Lower leg skin (tissue), 3 donors: ENCODE results near the gene WDR18.

Experiments
- POLR2A ChIP-seq, 2 donors: fragments of 450-650 bp; IDR thresholded peaks; one replicate each; pipeline ENCODE4 v1.6.1; 2016 to 2017; ENCODE audit warnings: antibody characterized with exemption in 2 of 2, mild to moderate bottlenecking in 1 of 2, moderate library complexity in 1 of 2
- TF ChIP-seq, protein P1 (sequence below), 3 donors: fragments of 450-650 bp; IDR thresholded peaks; one replicate each; pipeline ENCODE4 v1.5.1; 2016; ENCODE audit warnings: antibody characterized with exemption in 3 of 3, mild to moderate bottlenecking in 3 of 3, moderate library complexity in 2 of 3

DNA sequence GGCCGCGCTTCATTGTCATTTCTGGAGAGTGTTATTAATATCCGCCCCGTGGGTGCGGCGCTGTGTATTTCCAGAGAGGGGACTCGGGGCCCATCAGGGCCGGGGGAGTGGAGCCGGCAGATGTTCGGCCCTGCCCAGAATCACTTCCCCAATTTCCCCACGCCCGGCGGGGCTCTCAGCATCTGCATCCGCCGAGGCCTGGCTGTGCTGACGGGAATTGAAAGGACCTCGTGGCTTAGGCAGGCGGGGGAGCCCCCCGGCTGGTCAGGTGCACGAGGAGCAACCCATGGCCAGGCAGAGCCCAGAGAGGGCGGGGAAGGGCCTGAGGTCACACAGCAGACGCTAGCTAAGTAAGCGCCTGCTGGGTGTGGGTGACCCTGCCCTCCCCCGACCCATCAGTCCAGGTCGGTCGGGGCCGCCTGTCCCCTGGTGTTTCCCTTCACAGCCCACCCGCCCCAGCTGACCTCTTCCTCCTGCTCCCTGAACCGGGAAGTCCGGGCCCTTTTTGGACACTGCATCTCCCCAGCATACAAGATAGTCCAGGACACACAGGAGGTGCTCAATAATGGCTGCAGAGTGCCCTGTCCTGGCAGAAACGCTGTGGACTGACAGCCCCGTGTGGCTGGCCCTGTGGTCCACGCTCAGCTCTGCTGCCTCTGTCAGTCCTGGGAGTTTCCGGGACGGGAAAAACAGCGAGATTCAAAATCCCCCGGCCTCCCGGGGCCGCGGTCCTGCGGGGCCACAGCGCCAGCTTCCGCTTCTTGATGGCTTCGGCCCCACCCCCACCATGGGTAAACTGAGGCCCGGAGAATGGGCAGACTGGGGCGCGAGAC lies 36.2 kb upstream of the WDR18 start:
- no peak for TF ChIP-seq POLR2A (IDR thresholded peaks at IDR 0.05)
- TF ChIP-seq, protein P1, sequence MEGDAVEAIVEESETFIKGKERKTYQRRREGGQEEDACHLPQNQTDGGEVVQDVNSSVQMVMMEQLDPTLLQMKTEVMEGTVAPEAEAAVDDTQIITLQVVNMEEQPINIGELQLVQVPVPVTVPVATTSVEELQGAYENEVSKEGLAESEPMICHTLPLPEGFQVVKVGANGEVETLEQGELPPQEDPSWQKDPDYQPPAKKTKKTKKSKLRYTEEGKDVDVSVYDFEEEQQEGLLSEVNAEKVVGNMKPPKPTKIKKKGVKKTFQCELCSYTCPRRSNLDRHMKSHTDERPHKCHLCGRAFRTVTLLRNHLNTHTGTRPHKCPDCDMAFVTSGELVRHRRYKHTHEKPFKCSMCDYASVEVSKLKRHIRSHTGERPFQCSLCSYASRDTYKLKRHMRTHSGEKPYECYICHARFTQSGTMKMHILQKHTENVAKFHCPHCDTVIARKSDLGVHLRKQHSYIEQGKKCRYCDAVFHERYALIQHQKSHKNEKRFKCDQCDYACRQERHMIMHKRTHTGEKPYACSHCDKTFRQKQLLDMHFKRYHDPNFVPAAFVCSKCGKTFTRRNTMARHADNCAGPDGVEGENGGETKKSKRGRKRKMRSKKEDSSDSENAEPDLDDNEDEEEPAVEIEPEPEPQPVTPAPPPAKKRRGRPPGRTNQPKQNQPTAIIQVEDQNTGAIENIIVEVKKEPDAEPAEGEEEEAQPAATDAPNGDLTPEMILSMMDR (IDR thresholded peaks at IDR 0.05): no peak
